Measurements from ENCODE around the gene DDAH1.

The DDAH1 gene

GRCh38 chr1:85328713-85329397, 136.1 kb downstream of the DDAH1 start:
- DNase-seq (ENCODE audit: low read depth) = peak; percentile 73

GRCh38 chr1:85327759-85328158, 137.2 kb downstream of the DDAH1 start:
- no peak for DNase-seq (ENCODE audit: low read depth)

GRCh38 chr1:85326851-85327250, 138.1 kb downstream of the DDAH1 start:
- DNase-seq (ENCODE audit: low read depth) = no peak

GRCh38 chr1:85326336-85326735, 138.6 kb downstream of the DDAH1 start:
- no peak for DNase-seq (ENCODE audit: low read depth)

- no peak for DNase-seq (ENCODE audit: low read depth)
Observed at GRCh38 chr1:85325920-85326319, 139.0 kb downstream of the DDAH1 start.

- DNase-seq (ENCODE audit: low read depth) = no peak
Observed at GRCh38 chr1:85323770-85324169, 141.2 kb downstream of the DDAH1 start.

- no peak for DNase-seq (ENCODE audit: low read depth)
Observed at GRCh38 chr1:85322655-85323054, 142.3 kb downstream of the DDAH1 start.

GRCh38 chr1:85321237-85321964, 143.6 kb downstream of the DDAH1 start:
- no peak for DNase-seq (ENCODE audit: low read depth)

- DNase-seq (ENCODE audit: low read depth) = peak; percentile 31
Observed at GRCh38 chr1:85320371-85321131, 144.4 kb downstream of the DDAH1 start.

GRCh38 chr1:85319931-85320330, 145.0 kb downstream of the DDAH1 start:
- no peak for DNase-seq (ENCODE audit: low read depth)

GRCh38 chr1:85319491-85319890, 145.5 kb downstream of the DDAH1 start:
- DNase-seq (ENCODE audit: low read depth) = no peak

GRCh38 chr1:85318217-85318616, 146.7 kb downstream of the DDAH1 start:
- no peak for DNase-seq (ENCODE audit: low read depth)

- DNase-seq (ENCODE audit: low read depth) = no peak
Observed at GRCh38 chr1:85317560-85317959, 147.4 kb downstream of the DDAH1 start.

- DNase-seq (ENCODE audit: low read depth) = no peak
Observed at GRCh38 chr1:85316321-85316720, 148.6 kb downstream of the DDAH1 start.

- DNase-seq (ENCODE audit: low read depth) = no peak
Observed at GRCh38 chr1:85315789-85316188, 149.2 kb downstream of the DDAH1 start.

GRCh38 chr1:85314726-85315125, 150.2 kb downstream of the DDAH1 start:
- no peak for DNase-seq (ENCODE audit: low read depth)

GRCh38 chr1:85313888-85314696, 150.9 kb downstream of the DDAH1 start:
- peak; percentile 88 for DNase-seq (ENCODE audit: low read depth)

GRCh38 chr1:85311818-85312217, 153.1 kb downstream of the DDAH1 start:
- no peak for DNase-seq (ENCODE audit: low read depth)

GRCh38 chr1:85308833-85309350, 156.1 kb downstream of the DDAH1 start:
- no peak for DNase-seq (ENCODE audit: low read depth)

GRCh38 chr1:85307987-85308832, 156.7 kb downstream of the DDAH1 start:
- peak; percentile 73 for DNase-seq (ENCODE audit: low read depth)

GRCh38 chr1:85306236-85306635, 158.7 kb downstream of the DDAH1 start:
- no peak for DNase-seq (ENCODE audit: low read depth)
